HEK293 (cell line): Measurements from ENCODE around the gene MYH14.
A peak's percentile ranks its signal among the peaks of the same experiment; 100 is the strongest.

Experiments used
- CTCF ChIA-PET: fragments of 350-600 bp; formaldehyde crosslinking; extraction: SDS; loops from one replicate; lab custom pipeline; 2021; ENCODE audit warnings: antibody characterized with exemption; lab: Yijun Ruan, JAX
- POLR2A ChIA-PET: fragments of 300-600 bp; formaldehyde crosslinking; extraction: SDS; loops from one replicate; lab custom pipeline; 2020; ENCODE audit warnings: antibody characterized with exemption, inconsistent platforms; lab: Yijun Ruan, JAX
- H3K27ac ChIP-seq: fragments of 200-500 bp; sonication (Bioruptor generic); 2 replicates; pipeline ENCODE4 v1.5.1; 2014; ENCODE audit warnings: low read depth, low read length, control low read depth, inconsistent platforms; ENCODE audit errors: extremely low read depth
- H3K36me3 ChIP-seq, 2 experiments: fragments of 200-500 bp in 1 of 2; sonication (Bioruptor generic) in 1 of 2; 1 replicate in 1 of 2; 2 replicates in 1 of 2; pipeline ENCODE4 v1.5.1; 2014 to 2017; ENCODE audit warnings: inconsistent platforms in 2 of 2, low read length in 2 of 2; ENCODE audit not compliant: control insufficient read depth in 2 of 2, insufficient read depth in 1 of 2
- H3K4me1 ChIP-seq: fragments of 200-500 bp; sonication (Bioruptor generic); 2 replicates; pipeline ENCODE4 v1.5.1; 2014; ENCODE audit warnings: mild to moderate bottlenecking, low read length, inconsistent platforms; ENCODE audit not compliant: control insufficient read depth, insufficient read depth
- H3K4me3 ChIP-seq: 2 replicates; pipeline ENCODE4 v1.5.1; 2011; ENCODE audit warnings: low read depth, mild to moderate bottlenecking, control low read depth, low read length, moderate library complexity
- H3K9me3 ChIP-seq: fragments of 200-500 bp; sonication (Bioruptor generic); 2 replicates; pipeline ENCODE4 v1.5.1; 2014; ENCODE audit warnings: low read depth, low read length, inconsistent platforms; ENCODE audit not compliant: control insufficient read depth, insufficient read depth
- BCL6B ChIP-seq: fragments of 450-650 bp; formaldehyde crosslinking; IDR thresholded peaks from 2 replicates; pipeline ENCODE4 v1.5.1; 2017; ENCODE audit warnings: missing biosample characterization, missing genetic modification characterization
- IKZF3 ChIP-seq: fragments of 450-650 bp; IDR thresholded peaks from 2 replicates; pipeline ENCODE4 v1.5.0; 2018; ENCODE audit warnings: missing biosample characterization, mild to moderate bottlenecking, missing genetic modification characterization, moderate library complexity
- KLF10 ChIP-seq: fragments of 450-650 bp; IDR thresholded peaks from 2 replicates; pipeline ENCODE4 v1.5.1; 2018; ENCODE audit warnings: missing biosample characterization, mild to moderate bottlenecking, missing genetic modification characterization
- KLF7 ChIP-seq: fragments of 450-650 bp; formaldehyde crosslinking; IDR thresholded peaks from 2 replicates; pipeline ENCODE4 v1.5.1; 2016; ENCODE audit warnings: missing biosample characterization, missing genetic modification characterization, borderline replicate concordance
- MZF1 ChIP-seq: fragments of 450-650 bp; formaldehyde crosslinking; IDR thresholded peaks from 2 replicates; pipeline ENCODE4 v1.5.1; 2017; ENCODE audit warnings: missing biosample characterization, missing genetic modification characterization, borderline replicate concordance
- PRDM10 ChIP-seq: fragments of 450-650 bp; formaldehyde crosslinking; IDR thresholded peaks from 2 replicates; pipeline ENCODE4 v1.5.1; 2016; ENCODE audit warnings: missing biosample characterization, missing genetic modification characterization
- SCRT2 ChIP-seq: fragments of 450-650 bp; formaldehyde crosslinking; IDR thresholded peaks from 2 replicates; pipeline ENCODE4 v1.5.1; 2016; ENCODE audit warnings: missing biosample characterization, missing genetic modification characterization
- TSHZ1 ChIP-seq: fragments of 450-650 bp; formaldehyde crosslinking; IDR thresholded peaks from 2 replicates; pipeline ENCODE4 v1.5.1; 2016; ENCODE audit warnings: missing biosample characterization, missing genetic modification characterization, borderline replicate concordance
- ZNF121 ChIP-seq: fragments of 450-650 bp; formaldehyde crosslinking; IDR thresholded peaks from 2 replicates; pipeline ENCODE4 v1.5.1; 2016; ENCODE audit warnings: missing biosample characterization, missing genetic modification characterization
- ZNF555 ChIP-seq: fragments of 450-650 bp; formaldehyde crosslinking; conservative IDR thresholded peaks from 2 replicates; pipeline ENCODE4 v1.5.1; 2017; ENCODE audit warnings: missing biosample characterization, mild to moderate bottlenecking, missing genetic modification characterization, inconsistent platforms
- ZNF558 ChIP-seq: fragments of 450-650 bp; formaldehyde crosslinking; IDR thresholded peaks from 2 replicates; pipeline ENCODE4 v1.5.1; 2016; ENCODE audit warnings: missing biosample characterization, missing genetic modification characterization
- ZNF600 ChIP-seq: fragments of 450-650 bp; formaldehyde crosslinking; IDR thresholded peaks from 2 replicates; pipeline ENCODE4 v1.5.1; 2016; ENCODE audit warnings: missing biosample characterization, missing genetic modification characterization
- ZNF621 ChIP-seq: fragments of 450-650 bp; formaldehyde crosslinking; IDR thresholded peaks from 2 replicates; pipeline ENCODE4 v1.5.1; 2017; ENCODE audit warnings: missing biosample characterization, missing genetic modification characterization
- ZNF658 ChIP-seq: fragments of 450-650 bp; formaldehyde crosslinking; IDR thresholded peaks from 2 replicates; pipeline ENCODE4; 2016; ENCODE audit warnings: missing biosample characterization, missing genetic modification characterization
- ZNF704 ChIP-seq: fragments of 450-650 bp; formaldehyde crosslinking; IDR thresholded peaks from 2 replicates; pipeline ENCODE4 v1.5.1; 2016; ENCODE audit warnings: missing biosample characterization, missing genetic modification characterization
- ZSCAN18 ChIP-seq: fragments of 450-650 bp; formaldehyde crosslinking; IDR thresholded peaks from 2 replicates; pipeline ENCODE4 v1.5.1; 2016; ENCODE audit warnings: missing biosample characterization, missing genetic modification characterization

Gene MYH14

DNA sequence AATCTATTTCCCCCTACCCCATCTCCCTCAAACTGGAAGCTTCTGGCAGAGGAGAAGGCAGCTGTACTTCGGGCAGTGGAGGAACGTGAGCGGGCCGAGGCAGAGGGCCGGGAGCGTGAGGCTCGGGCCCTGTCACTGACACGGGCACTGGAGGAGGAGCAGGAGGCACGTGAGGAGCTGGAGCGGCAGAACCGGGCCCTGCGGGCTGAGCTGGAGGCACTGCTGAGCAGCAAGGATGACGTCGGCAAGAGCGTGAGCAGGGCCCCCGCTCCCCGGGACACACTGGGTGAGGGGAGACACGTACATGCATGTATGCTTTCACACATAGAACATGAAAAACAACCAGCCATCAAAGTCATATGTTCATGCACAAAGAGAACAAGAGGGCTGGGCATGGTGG, 83.0 kb downstream of the MYH14 start (continued):
- TF ChIP-seq BCL6B (no peak), IKZF3 (no peak)

GRCh38 chr19:50287331-50287730, 83.9 kb downstream of the MYH14 start:
- no peaks in the 10 kb centered on the region; the same call in 1 of the 2 replicates for H3K9me3 ChIP-seq
- no peak overlapping the region for H3K27ac ChIP-seq
- ChIA-PET POLR2A (no interaction called here), CTCF (no interaction called here)
- TF ChIP-seq ZNF558 (no peak), ZNF121 (tag by site-specific recombination) (peak; percentile 65)
- no peaks in the 10 kb centered on the region for H3K4me1 ChIP-seq
- no peak overlapping the region for H3K4me3 ChIP-seq
- peaks cover 4 to 27% of the 10 kb centered on the region in 2 experiments; a peak in 2 of 3 replicates for H3K36me3 ChIP-seq

DNA sequence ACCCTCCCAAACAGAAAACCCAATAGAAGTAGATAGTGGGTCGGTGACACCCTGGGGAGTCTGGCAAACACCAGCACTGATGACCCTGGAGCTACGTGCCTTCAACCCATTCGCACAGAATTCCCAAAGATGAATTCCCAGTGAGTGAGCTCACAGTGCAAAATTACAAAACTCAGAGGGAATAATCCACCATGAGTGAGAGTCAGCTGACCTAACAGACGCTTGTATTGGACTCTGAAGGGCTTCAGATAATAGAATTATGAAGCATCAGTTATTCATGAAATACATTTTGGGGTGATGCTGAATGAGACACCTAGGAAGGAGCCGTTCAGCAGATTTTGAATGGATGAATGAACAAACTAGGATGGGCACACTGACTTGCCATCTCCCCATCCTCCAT, 85.5 kb downstream of the MYH14 start:
- Histone ChIP-seq H3K36me3 (peaks cover 4 to 27% of the 10 kb centered on the region in 2 experiments; a peak in 2 of 3 replicates), H3K4me1 (no peaks in the 10 kb centered on the region), H3K9me3 (no peaks in the 10 kb centered on the region; the same call in 1 of the 2 replicates), H3K27ac (no peak overlapping the region), H3K4me3 (no peak overlapping the region)
- POLR2A ChIA-PET, result interaction anchor here (0.5 to 0.6 kb wide), 2 partner anchors 11 to 30 kb away, joined by 3 to 4 read pairs; no protein-coding TSS in a partner anchor
- CTCF ChIA-PET, result interaction anchor here (0.6 to 1.1 kb wide), 3 partner anchors 52 to 123 kb away, joined by 3 to 4 read pairs (median 3); no protein-coding TSS in a partner anchor
- TF ChIP-seq ZNF600 (tag by site-specific recombination), result no peak
- no peak for TF ChIP-seq TSHZ1
- TF ChIP-seq ZSCAN18 (tag by site-specific recombination), result no peak
- no peak for TF ChIP-seq ZNF555 (tag by site-specific recombination)
- no peak for TF ChIP-seq PRDM10
- TF ChIP-seq ZNF704, result no peak
- no peak for TF ChIP-seq ZNF621 (tag by site-specific recombination)
- no peak for TF ChIP-seq SCRT2 (tag by site-specific recombination)
- no peak for TF ChIP-seq KLF10 (tag by site-specific recombination)
- no peak for TF ChIP-seq ZNF658 (tag by site-specific recombination)
- no peak for TF ChIP-seq MZF1 (tag by site-specific recombination)
- no peak for TF ChIP-seq KLF7
